Measurements from ENCODE around the gene CHRNA1. TPM values are rescaled to one million over a fixed set of nuclear protein-coding genes. Genes with fewer than 3 reads are reported as not detected.

The CHRNA1 gene
- total and polyA plus RNA-seq, 4 experiments from 2014 or later, result 0.26 to 1.8 TPM; not detected in 2

- Histone ChIP-seq H3K4me1 (ENCODE audit: insufficient read depth, low read length) (peaks cover 52% of the 10 kb centered on the region), H3K36me3 (ENCODE audit: insufficient read depth, low read length) (no peaks in the 10 kb centered on the region), H3K27ac (ENCODE audit: low read depth, low read length) (peak overlapping the region; percentile 37), H3K27me3 (ENCODE audit: insufficient read depth, low read length) (no peaks in the 10 kb centered on the region), H3K4me3 (ENCODE audit: low read length in 2 of 2) (peak overlapping the region in 1 of 2 donors; percentile 39), H3K9me3 (ENCODE audit: control insufficient read depth in 1 of 2, low read length in 2 of 2) (no peaks in the 10 kb centered on the region)
- peak; percentile 45 to 71 (median 67) for DNase-seq
- Mint-ChIP-seq H3K36me3 (no peaks in the 10 kb centered on the region), H3K27ac (peak overlapping the region; percentile 70 to 96 (median 94)), H3K9me3 (no peaks in the 10 kb centered on the region), H3K4me3 (peak overlapping the region; percentile 22 to 75 (median 67)), H3K27me3 (no peaks in the 10 kb centered on the region), H3K4me1 (peaks cover 29 to 49% (median 40%) of the 10 kb centered on the region in 4 donors)
- ChIA-PET POLR2A (ENCODE audit: partially characterized antibody) (no interaction called here), CTCF (ENCODE audit: partially characterized antibody) (interaction anchor here (1.0 to 8.6 kb wide), 4 partner anchors 18 to 53 kb away, joined by 3 to 153 read pairs (median 4); no protein-coding TSS in a partner anchor)
- intact Hi-C loops (cut with micrococcal nuclease), result no loop called here
Measured at GRCh38 chr2:174752403-174753037, 11.8 kb downstream of the CHRNA1 start.

- peak overlapping the region; percentile 49 for H3K27ac ChIP-seq (ENCODE audit: low read depth, low read length)
- H3K4me1 Mint-ChIP-seq, result peaks cover 29 to 49% (median 40%) of the 10 kb centered on the region in 4 donors
- H3K9me3 Mint-ChIP-seq, result no peaks in the 10 kb centered on the region
- intact Hi-C loops (cut with micrococcal nuclease), result no loop called here
- no peaks in the 10 kb centered on the region for H3K9me3 ChIP-seq (ENCODE audit: control insufficient read depth in 1 of 2, low read length in 2 of 2)
- POLR2A ChIA-PET (ENCODE audit: partially characterized antibody), result interaction anchor here (0.7 to 1.8 kb wide), 3 partner anchors 12 to 34 kb away, joined by 3 to 4 read pairs (median 4); no protein-coding TSS in a partner anchor
- no peak overlapping the region for H3K4me3 ChIP-seq (ENCODE audit: low read length in 2 of 2)
- H3K36me3 ChIP-seq (ENCODE audit: insufficient read depth, low read length), result no peaks in the 10 kb centered on the region
- peak overlapping the region; percentile 80 to 97 (median 94) for H3K27ac Mint-ChIP-seq
- CTCF ChIA-PET (ENCODE audit: partially characterized antibody), result interaction anchor here (0.8 to 8.6 kb wide), 8 partner anchors 20 to 239 kb away, joined by 3 to 153 read pairs (median 4); no protein-coding TSS in a partner anchor
- no peaks in the 10 kb centered on the region for H3K27me3 ChIP-seq (ENCODE audit: insufficient read depth, low read length)
- peaks cover 52% of the 10 kb centered on the region for H3K4me1 ChIP-seq (ENCODE audit: insufficient read depth, low read length)
- DNase-seq, result peak; percentile 59 to 84 (median 66)
- no peaks in the 10 kb centered on the region for H3K36me3 Mint-ChIP-seq
- peak overlapping the region in 7 of 8 donors; percentile 29 to 85 (median 60) for H3K4me3 Mint-ChIP-seq
- no peaks in the 10 kb centered on the region for H3K27me3 Mint-ChIP-seq
Measured at GRCh38 chr2:174750923-174751441, 13.3 kb downstream of the CHRNA1 start.

GRCh38 chr2:174749793-174750192 lies 14.5 kb downstream of the CHRNA1 start:
- Mint-ChIP-seq H3K9me3 (no peaks in the 10 kb centered on the region), H3K4me3 (peak overlapping the region in 1 of 8 donors; percentile 24), H3K27me3 (no peaks in the 10 kb centered on the region), H3K4me1 (peaks cover 29 to 49% (median 40%) of the 10 kb centered on the region in 4 donors), H3K36me3 (no peaks in the 10 kb centered on the region), H3K27ac (peak overlapping the region; percentile 80 to 97 (median 94))
- ChIA-PET CTCF (ENCODE audit: partially characterized antibody) (interaction anchor here (0.8 to 8.6 kb wide), 34 partner anchors 13 to 532 kb away, joined by 3 to 153 read pairs (median 5); partner anchors contain the start of gene CHRNA1), POLR2A (ENCODE audit: partially characterized antibody) (interaction anchor here (0.8 to 2.2 kb wide), 5 partner anchors 12 to 240 kb away, joined by 3 to 12 read pairs (median 4); no protein-coding TSS in a partner anchor)
- H3K27ac ChIP-seq (ENCODE audit: low read depth, low read length), result no peak overlapping the region
- no peaks in the 10 kb centered on the region for H3K9me3 ChIP-seq (ENCODE audit: control insufficient read depth in 1 of 2, low read length in 2 of 2)
- H3K27me3 ChIP-seq (ENCODE audit: insufficient read depth, low read length), result no peaks in the 10 kb centered on the region
- no peak overlapping the region for H3K4me3 ChIP-seq (ENCODE audit: low read length in 2 of 2)
- peaks cover 52% of the 10 kb centered on the region for H3K4me1 ChIP-seq (ENCODE audit: insufficient read depth, low read length)
- no peaks in the 10 kb centered on the region for H3K36me3 ChIP-seq (ENCODE audit: insufficient read depth, low read length)
- DNase-seq, result no peak
- intact Hi-C loops (cut with micrococcal nuclease), result loop anchor here (1.0 kb wide), 4 partner anchors 29 to 241 kb away; no protein-coding TSS in a partner anchor

- Mint-ChIP-seq H3K9me3 (no peaks in the 10 kb centered on the region), H3K36me3 (no peaks in the 10 kb centered on the region), H3K4me1 (peaks cover 27 to 46% (median 39%) of the 10 kb centered on the region in 4 donors), H3K4me3 (peak overlapping the region in 2 of 8 donors; percentile 53 to 71), H3K27me3 (no peaks in the 10 kb centered on the region), H3K27ac (peak overlapping the region; percentile 66 to 95 (median 89))
- H3K9me3 ChIP-seq (ENCODE audit: control insufficient read depth in 1 of 2, low read length in 2 of 2), result no peaks in the 10 kb centered on the region
- no peak overlapping the region for H3K4me3 ChIP-seq (ENCODE audit: low read length in 2 of 2)
- no peaks in the 10 kb centered on the region for H3K36me3 ChIP-seq (ENCODE audit: insufficient read depth, low read length)
- ChIA-PET POLR2A (ENCODE audit: partially characterized antibody) (interaction anchor here (1.0 to 2.2 kb wide), 4 partner anchors 19 to 241 kb away, joined by 3 to 12 read pairs (median 5); no protein-coding TSS in a partner anchor), CTCF (ENCODE audit: partially characterized antibody) (interaction anchor here (0.7 to 8.6 kb wide), 52 partner anchors 9 to 533 kb away, joined by 3 to 153 read pairs (median 4); partner anchors contain the start of gene CHRNA1)
- H3K27ac ChIP-seq (ENCODE audit: low read depth, low read length), result no peak overlapping the region
- peaks cover 50% of the 10 kb centered on the region for H3K4me1 ChIP-seq (ENCODE audit: insufficient read depth, low read length)
- intact Hi-C loops (cut with micrococcal nuclease), result loop anchor here (1.0 kb wide), 4 partner anchors 29 to 241 kb away; no protein-coding TSS in a partner anchor
- H3K27me3 ChIP-seq (ENCODE audit: insufficient read depth, low read length), result no peaks in the 10 kb centered on the region
- DNase-seq, result peak; percentile 72 to 76 (median 73)
Measured at GRCh38 chr2:174748948-174749347, 15.3 kb downstream of the CHRNA1 start.

GRCh38 chr2:174745142-174745541 lies 19.1 kb downstream of the CHRNA1 start:
- Mint-ChIP-seq H3K36me3 (no peaks in the 10 kb centered on the region), H3K9me3 (no peaks in the 10 kb centered on the region), H3K27me3 (no peaks in the 10 kb centered on the region), H3K4me1 (peaks cover 6 to 15% (median 9%) of the 10 kb centered on the region in 4 donors), H3K27ac (no peak overlapping the region), H3K4me3 (no peak overlapping the region)
- no peaks in the 10 kb centered on the region for H3K27me3 ChIP-seq (ENCODE audit: insufficient read depth, low read length)
- CTCF ChIA-PET (ENCODE audit: partially characterized antibody), result interaction anchor here (1.2 to 4.7 kb wide), 2 partner anchors 27 to 236 kb away, joined by 3 to 60 read pairs; no protein-coding TSS in a partner anchor
- H3K9me3 ChIP-seq (ENCODE audit: control insufficient read depth in 1 of 2, low read length in 2 of 2), result no peaks in the 10 kb centered on the region
- no peak overlapping the region for H3K27ac ChIP-seq (ENCODE audit: low read depth, low read length)
- H3K36me3 ChIP-seq (ENCODE audit: insufficient read depth, low read length), result no peaks in the 10 kb centered on the region
- DNase-seq, result no peak
- H3K4me3 ChIP-seq (ENCODE audit: low read length in 2 of 2), result no peak overlapping the region
- intact Hi-C loops (cut with micrococcal nuclease), result no loop called here
- H3K4me1 ChIP-seq (ENCODE audit: insufficient read depth, low read length), result peaks cover 13% of the 10 kb centered on the region
- POLR2A ChIA-PET (ENCODE audit: partially characterized antibody), result no interaction called here

- peaks cover 3% of the 10 kb centered on the region for H3K4me1 ChIP-seq (ENCODE audit: insufficient read depth, low read length)
- no peak overlapping the region for H3K27ac ChIP-seq (ENCODE audit: low read depth, low read length)
- intact Hi-C loops (cut with micrococcal nuclease), result no loop called here
- H3K4me1 Mint-ChIP-seq, result peaks cover 0 to 5% (median 3%) of the 10 kb centered on the region in 4 donors
- H3K4me3 ChIP-seq (ENCODE audit: low read length in 2 of 2), result no peak overlapping the region
- no peak for DNase-seq
- no peaks in the 10 kb centered on the region for H3K27me3 Mint-ChIP-seq
- no peaks in the 10 kb centered on the region for H3K9me3 ChIP-seq (ENCODE audit: control insufficient read depth in 1 of 2, low read length in 2 of 2)
- H3K9me3 Mint-ChIP-seq, result peaks cover 0 to 1% (median 0%) of the 10 kb centered on the region in 8 donors
- no peaks in the 10 kb centered on the region for H3K36me3 ChIP-seq (ENCODE audit: insufficient read depth, low read length)
- no peak overlapping the region for H3K4me3 Mint-ChIP-seq
- CTCF ChIA-PET (ENCODE audit: partially characterized antibody), result no interaction called here
- no peaks in the 10 kb centered on the region for H3K27me3 ChIP-seq (ENCODE audit: insufficient read depth, low read length)
- H3K36me3 Mint-ChIP-seq, result no peaks in the 10 kb centered on the region
- POLR2A ChIA-PET (ENCODE audit: partially characterized antibody), result no interaction called here
- H3K27ac Mint-ChIP-seq, result peak overlapping the region in 1 of 7 donors; percentile 48
Measured at GRCh38 chr2:174744111-174744510, 20.2 kb downstream of the CHRNA1 start.

GRCh38 chr2:174740721-174741120 lies 23.6 kb downstream of the CHRNA1 start:
- H3K36me3 ChIP-seq (ENCODE audit: insufficient read depth, low read length), result no peaks in the 10 kb centered on the region
- no peak for DNase-seq
- no peak overlapping the region for H3K27ac Mint-ChIP-seq
- H3K9me3 ChIP-seq (ENCODE audit: control insufficient read depth in 1 of 2, low read length in 2 of 2), result no peaks in the 10 kb centered on the region
- no peaks in the 10 kb centered on the region for H3K4me1 ChIP-seq (ENCODE audit: insufficient read depth, low read length)
- no peaks in the 10 kb centered on the region for H3K27me3 Mint-ChIP-seq
- H3K27me3 ChIP-seq (ENCODE audit: insufficient read depth, low read length), result no peaks in the 10 kb centered on the region
- H3K4me3 ChIP-seq (ENCODE audit: low read length in 2 of 2), result no peak overlapping the region
- H3K4me1 Mint-ChIP-seq, result no peaks in the 10 kb centered on the region
- no peak overlapping the region for H3K27ac ChIP-seq (ENCODE audit: low read depth, low read length)
- intact Hi-C loops (cut with micrococcal nuclease), result no loop called here
- H3K4me3 Mint-ChIP-seq, result no peak overlapping the region
- POLR2A ChIA-PET (ENCODE audit: partially characterized antibody), result no interaction called here
- H3K9me3 Mint-ChIP-seq, result peaks cover 0 to 1% (median 0%) of the 10 kb centered on the region in 8 donors
- H3K36me3 Mint-ChIP-seq, result no peaks in the 10 kb centered on the region
- CTCF ChIA-PET (ENCODE audit: partially characterized antibody), result interaction anchor here (1.1 to 1.5 kb wide), 3 partner anchors 8 to 41 kb away, joined by 3 to 4 read pairs (median 4); no protein-coding TSS in a partner anchor

All from CD4-positive, alpha-beta memory T cell (primary cell).